HepG2 (cell line): ENCODE results near the gene INF2. TPM values are rescaled to one million over a fixed set of nuclear protein-coding genes. Genes with fewer than 3 reads are reported as not detected.
A peak's percentile ranks its signal among the peaks of the same experiment; 100 is the strongest.

Experiments used
- AGO1 ChIP-seq: fragments of 200-400 bp; formaldehyde crosslinking; IDR thresholded peaks from 2 replicates; pipeline ENCODE4 v1.6.1; 2017; ENCODE audit warnings: mild to moderate bottlenecking, low read depth, low read length, moderate library complexity; ENCODE audit not compliant: poor library complexity, severe bottlenecking
- AHDC1 ChIP-seq: sonication (generic); formaldehyde crosslinking; IDR thresholded peaks from 2 replicates; pipeline ENCODE4 v1.5.1; 2020; ENCODE audit warnings: mild to moderate bottlenecking, missing genetic modification reagents, borderline replicate concordance
- MIER2 ChIP-seq: IDR thresholded peaks from 2 replicates; pipeline ENCODE4 v1.6.1; 2016; ENCODE audit warnings: missing biosample characterization, missing genetic modification reagents
- NRL ChIP-seq: sonication (generic); formaldehyde crosslinking; IDR thresholded peaks from 2 replicates; pipeline ENCODE4 v1.5.0; 2020; ENCODE audit warnings: missing genetic modification reagents, mild to moderate bottlenecking, moderate library complexity, borderline replicate concordance
- RBM22 ChIP-seq: fragments of 200-400 bp; formaldehyde crosslinking; optimal IDR thresholded peaks from 2 replicates; pipeline ENCODE3; 2017; ENCODE audit warnings: mild to moderate bottlenecking, low read length, moderate library complexity
- YY1 ChIP-seq: IDR thresholded peaks from 2 replicates; pipeline ENCODE4 v1.6.1; 2011; ENCODE audit warnings: low read length, low read depth, moderate library complexity, mild to moderate bottlenecking; ENCODE audit not compliant: insufficient read depth, insufficient replicate concordance
- ZNF354B ChIP-seq: sonication (generic); formaldehyde crosslinking; IDR thresholded peaks from 2 replicates; pipeline ENCODE4 v1.8.0; 2022; ENCODE audit warnings: mild to moderate bottlenecking, missing genetic modification reagents
- ZNF646 ChIP-seq: sonication (generic); formaldehyde crosslinking; IDR thresholded peaks from 2 replicates; pipeline ENCODE4 v1.9.0; 2021; ENCODE audit warnings: mild to moderate bottlenecking, missing genetic modification reagents
- polyA plus RNA-seq, 8 experiments: library from polyadenylated mRNA; depleted of rRNA in 3 of 8; stranded (reverse) in 7 of 8; unstranded in 1 of 8; fragments of >200 nt; fragmentation: Illumina TruSeq in 4 of 8; extraction: Trizol in 4 of 8; gene quantifications; 2 replicates each; pipeline versions ENCODE4 v1.2.1 to v1.2.3, GENCODE V29; 2011 to 2016; ENCODE audit warnings: low read depth in 4 of 8, missing spikeins in 1 of 8, mixed read lengths in 1 of 8; ENCODE audit not compliant: insufficient read depth in 1 of 8
- total RNA-seq, 5 experiments: library from RNA; depleted of rRNA; stranded (reverse); fragments of >200 nt; fragmentation: Illumina TruSeq; extraction: Trizol; gene quantifications; 2 replicates each; pipeline ENCODE4 v1.2.3, GENCODE V29; 2016; ENCODE audit warnings: low read depth in 1 of 5
- TF ChIP-seq, protein P1 (sequence below): sonication (generic); formaldehyde crosslinking; IDR thresholded peaks from 2 replicates; pipeline ENCODE4 v1.4.0; 2020; ENCODE audit warnings: mild to moderate bottlenecking, missing genetic modification reagents

The INF2 gene
- total and polyA plus RNA-seq, 2 of the 13 experiments (the other 11 are each of a cell fraction or from before 2014, with no cell fraction given), result 16.4 to 26.4 TPM

GRCh38 chr14:104757681-104758392 lies 68.4 kb downstream of the INF2 start (continued):
- TF ChIP-seq, protein P1, sequence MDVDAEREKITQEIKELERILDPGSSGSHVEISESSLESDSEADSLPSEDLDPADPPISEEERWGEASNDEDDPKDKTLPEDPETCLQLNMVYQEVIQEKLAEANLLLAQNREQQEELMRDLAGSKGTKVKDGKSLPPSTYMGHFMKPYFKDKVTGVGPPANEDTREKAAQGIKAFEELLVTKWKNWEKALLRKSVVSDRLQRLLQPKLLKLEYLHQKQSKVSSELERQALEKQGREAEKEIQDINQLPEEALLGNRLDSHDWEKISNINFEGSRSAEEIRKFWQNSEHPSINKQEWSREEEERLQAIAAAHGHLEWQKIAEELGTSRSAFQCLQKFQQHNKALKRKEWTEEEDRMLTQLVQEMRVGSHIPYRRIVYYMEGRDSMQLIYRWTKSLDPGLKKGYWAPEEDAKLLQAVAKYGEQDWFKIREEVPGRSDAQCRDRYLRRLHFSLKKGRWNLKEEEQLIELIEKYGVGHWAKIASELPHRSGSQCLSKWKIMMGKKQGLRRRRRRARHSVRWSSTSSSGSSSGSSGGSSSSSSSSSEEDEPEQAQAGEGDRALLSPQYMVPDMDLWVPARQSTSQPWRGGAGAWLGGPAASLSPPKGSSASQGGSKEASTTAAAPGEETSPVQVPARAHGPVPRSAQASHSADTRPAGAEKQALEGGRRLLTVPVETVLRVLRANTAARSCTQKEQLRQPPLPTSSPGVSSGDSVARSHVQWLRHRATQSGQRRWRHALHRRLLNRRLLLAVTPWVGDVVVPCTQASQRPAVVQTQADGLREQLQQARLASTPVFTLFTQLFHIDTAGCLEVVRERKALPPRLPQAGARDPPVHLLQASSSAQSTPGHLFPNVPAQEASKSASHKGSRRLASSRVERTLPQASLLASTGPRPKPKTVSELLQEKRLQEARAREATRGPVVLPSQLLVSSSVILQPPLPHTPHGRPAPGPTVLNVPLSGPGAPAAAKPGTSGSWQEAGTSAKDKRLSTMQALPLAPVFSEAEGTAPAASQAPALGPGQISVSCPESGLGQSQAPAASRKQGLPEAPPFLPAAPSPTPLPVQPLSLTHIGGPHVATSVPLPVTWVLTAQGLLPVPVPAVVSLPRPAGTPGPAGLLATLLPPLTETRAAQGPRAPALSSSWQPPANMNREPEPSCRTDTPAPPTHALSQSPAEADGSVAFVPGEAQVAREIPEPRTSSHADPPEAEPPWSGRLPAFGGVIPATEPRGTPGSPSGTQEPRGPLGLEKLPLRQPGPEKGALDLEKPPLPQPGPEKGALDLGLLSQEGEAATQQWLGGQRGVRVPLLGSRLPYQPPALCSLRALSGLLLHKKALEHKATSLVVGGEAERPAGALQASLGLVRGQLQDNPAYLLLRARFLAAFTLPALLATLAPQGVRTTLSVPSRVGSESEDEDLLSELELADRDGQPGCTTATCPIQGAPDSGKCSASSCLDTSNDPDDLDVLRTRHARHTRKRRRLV (CRISPR knock-in tag), result no peak
- TF ChIP-seq ZNF646, result no peak
- peak; percentile 76 for TF ChIP-seq AGO1
- peak; percentile 23 for TF ChIP-seq RBM22
- no peak for TF ChIP-seq NRL
- no peak for TF ChIP-seq MIER2 (CRISPR knock-in tag)
- TF ChIP-seq ZNF354B (CRISPR knock-in tag), result no peak
- no peak for TF ChIP-seq AHDC1 (CRISPR knock-in tag)
- no peak for TF ChIP-seq YY1
